GM12872 (cell line): ENCODE results near the gene ANO6.
A peak's percentile ranks its signal among the peaks of the same experiment; 100 is the strongest.

ENCODE experiments used
- TF ChIP-seq, protein P1 (sequence below): IDR thresholded peaks from 3 replicates; pipeline ENCODE4 v1.5.1; 2011; ENCODE audit warnings: low read depth, mild to moderate bottlenecking, low read length, moderate library complexity; ENCODE audit not compliant: insufficient read depth

ANO6 gene

DNA sequence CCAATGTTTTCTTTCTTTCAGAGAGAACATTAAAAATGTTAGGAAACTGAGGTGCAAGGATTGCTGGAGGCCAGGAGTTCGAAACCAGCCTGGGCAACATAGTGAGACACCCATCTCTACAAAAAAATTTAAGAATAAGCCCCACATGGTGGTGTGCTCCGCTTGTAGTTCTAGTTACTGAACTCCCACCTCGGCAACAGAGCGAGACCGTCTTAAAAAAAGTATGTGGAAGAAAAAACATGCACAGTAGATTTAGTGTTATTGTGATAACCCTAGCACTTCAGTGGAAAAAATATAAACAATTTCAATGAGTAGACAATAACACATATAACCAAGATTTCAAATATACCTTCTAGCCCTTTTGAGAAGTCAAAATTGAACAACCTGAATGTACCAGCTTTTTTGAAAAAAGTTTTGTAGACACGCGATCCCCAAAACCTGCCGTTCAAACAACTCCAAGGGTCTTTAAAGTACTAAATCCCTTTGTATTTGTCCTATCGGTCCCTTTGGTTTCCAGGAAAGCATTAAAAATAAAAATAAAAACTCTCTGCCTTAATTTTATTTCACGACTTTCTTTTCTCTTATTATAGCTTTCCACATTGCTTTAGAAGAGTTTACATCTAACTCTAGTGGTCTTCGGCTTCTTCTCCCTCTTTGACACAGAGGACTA, 1.0 kb upstream of the ANO6 start:
- TF ChIP-seq, protein P1, sequence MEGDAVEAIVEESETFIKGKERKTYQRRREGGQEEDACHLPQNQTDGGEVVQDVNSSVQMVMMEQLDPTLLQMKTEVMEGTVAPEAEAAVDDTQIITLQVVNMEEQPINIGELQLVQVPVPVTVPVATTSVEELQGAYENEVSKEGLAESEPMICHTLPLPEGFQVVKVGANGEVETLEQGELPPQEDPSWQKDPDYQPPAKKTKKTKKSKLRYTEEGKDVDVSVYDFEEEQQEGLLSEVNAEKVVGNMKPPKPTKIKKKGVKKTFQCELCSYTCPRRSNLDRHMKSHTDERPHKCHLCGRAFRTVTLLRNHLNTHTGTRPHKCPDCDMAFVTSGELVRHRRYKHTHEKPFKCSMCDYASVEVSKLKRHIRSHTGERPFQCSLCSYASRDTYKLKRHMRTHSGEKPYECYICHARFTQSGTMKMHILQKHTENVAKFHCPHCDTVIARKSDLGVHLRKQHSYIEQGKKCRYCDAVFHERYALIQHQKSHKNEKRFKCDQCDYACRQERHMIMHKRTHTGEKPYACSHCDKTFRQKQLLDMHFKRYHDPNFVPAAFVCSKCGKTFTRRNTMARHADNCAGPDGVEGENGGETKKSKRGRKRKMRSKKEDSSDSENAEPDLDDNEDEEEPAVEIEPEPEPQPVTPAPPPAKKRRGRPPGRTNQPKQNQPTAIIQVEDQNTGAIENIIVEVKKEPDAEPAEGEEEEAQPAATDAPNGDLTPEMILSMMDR = no peak

DNA sequence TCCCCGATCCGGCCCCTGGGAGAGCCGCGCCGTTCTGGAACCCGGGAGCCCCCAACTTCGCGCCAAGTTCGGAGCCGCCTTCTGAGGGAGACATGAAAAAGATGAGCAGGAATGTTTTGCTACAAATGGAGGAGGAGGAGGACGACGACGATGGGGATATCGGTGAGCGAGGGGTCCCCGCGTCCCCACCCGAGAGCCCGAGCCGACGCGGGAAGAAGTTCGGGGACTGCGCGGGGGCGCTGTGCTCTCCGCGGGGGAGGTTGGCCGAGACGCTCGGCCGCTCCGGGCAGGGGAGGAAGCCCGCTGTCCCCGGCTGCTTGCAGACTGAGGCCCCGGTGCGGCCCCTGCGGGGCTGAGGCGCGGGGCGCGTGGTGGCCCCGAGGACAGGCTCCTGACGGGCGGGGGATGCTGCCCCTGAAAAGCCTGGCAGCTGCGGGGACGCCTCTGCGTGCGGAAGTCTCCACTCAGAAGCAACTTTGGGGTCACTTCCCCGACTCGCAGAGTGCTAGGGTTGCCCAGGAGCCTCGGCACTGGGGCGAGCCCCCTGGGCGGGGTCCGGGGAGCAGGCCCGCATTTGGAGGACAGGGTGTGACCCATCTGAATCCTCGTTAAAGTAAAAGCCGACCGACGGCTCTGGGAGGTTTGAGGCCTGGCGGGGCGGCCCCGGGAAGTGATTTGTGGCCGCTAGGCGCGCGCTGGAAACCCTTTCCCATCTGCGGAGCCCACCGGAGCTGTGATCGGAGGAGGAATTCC, 511 bp downstream of the ANO6 start:
- TF ChIP-seq, protein P1 = peak; percentile 40; the same call in 2 of the 3 replicates

DNA sequence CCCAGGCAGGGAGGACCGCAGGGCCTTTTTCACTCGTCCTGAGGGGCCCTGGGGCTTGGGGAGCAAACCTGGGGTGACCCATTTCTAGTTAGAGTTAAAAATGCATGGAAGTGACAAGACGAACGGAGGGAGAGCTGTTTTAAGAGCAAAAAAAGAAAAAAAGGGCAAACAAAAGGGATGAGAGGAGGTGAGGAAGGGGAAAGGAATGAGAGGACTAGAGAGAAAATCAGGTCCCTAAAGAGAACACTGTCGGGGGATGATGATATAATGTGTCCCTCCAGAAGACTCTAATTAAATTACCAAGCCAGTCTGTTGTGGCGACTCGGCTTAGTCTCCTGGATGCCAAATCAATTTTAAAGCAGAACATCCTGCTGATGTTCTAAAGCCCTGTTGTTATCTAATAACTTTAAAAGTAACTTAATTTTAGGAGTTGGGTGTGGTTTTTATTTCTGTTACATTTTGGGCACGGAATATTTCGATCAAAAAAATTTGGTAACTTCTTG, 1.1 kb downstream of the ANO6 start:
- TF ChIP-seq, protein P1 = no peak

DNA sequence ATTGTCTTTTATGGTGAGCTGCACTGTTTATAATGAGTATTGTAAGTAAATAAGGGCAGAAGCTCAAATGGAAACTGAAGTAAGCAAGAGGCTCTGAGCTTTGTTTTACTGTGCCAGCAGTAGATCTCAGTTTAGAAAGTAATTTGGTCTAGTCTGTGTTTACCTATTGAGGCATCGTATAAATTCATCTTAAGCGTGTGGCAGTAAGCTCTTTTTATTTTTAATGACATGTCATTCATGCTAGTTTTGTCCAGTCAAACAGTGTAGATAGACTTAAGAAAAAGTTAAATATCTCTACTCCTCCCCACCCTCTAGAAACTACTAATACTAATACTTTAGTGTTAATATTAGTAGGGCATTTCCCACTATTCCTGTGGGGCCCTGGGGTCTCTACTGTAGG, 2.0 kb downstream of the ANO6 start:
- TF ChIP-seq, protein P1 = no peak

DNA sequence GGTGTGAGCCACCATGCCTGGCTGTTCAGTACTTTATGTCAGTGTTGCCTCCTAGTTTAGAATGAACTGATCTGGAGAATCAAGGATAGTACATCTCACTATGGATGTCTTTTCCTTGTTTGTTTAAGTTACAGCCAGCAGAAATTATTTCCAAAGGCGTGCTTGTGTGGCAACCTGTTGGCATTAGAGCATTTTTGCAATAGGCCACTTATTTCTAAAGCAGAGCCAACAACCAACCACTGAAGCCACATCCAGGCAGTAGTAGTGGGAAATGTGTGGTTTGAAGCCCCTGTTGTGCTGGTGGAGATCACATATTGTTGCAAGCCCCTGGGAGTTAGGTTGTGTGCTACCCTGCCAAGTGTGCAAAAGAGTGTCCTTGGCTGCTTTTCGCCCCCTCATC, 3.7 kb downstream of the ANO6 start:
- TF ChIP-seq, protein P1 = no peak

DNA sequence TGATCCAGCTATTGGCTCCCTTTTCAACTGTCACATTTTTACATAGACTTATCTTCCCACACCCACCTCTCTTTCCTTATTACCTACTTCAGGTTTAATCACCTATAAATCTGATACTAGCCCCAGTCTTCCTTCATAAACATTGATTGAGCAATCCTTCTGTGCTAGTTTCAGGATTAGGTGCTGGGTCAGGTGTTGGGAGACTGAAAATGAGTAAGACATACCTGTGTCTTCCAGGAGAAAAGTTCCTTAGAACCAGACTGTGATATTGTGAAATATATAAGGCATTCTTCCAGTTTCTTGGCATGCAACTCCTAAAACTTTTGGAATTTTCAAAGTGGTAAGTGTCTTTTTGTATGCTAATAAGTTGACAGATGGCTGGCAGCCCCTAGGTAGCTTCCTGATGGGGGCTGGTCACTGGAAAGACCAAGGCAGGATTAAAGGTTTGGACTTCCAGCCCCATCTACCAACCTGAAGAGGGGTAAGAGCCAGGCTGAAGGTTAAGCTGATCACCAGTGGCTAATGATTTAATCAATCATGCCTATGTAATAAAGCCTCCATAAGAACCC, 4.6 kb downstream of the ANO6 start:
- TF ChIP-seq, protein P1 = no peak

DNA sequence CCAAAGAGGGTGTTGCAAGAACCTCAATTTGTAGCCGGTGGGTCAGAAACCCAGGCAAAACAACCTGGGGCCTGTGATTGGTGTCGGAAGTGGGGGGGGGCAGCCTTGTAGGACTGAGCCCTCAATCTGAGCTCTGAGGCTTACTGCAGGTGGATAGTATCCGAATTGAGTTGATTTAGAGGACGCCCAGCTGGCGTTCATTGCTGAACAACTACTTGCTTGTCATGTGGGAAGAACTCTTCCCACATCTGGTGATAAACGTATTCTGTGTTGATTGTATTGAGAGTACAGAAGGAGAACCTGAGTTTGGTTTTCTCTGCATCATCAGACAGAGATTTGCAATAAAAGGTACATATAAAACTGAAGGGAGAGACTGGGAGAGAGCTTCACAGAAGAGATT, 5.1 kb downstream of the ANO6 start:
- TF ChIP-seq, protein P1 = no peak
